GM12892 (cell line): ENCODE results near the gene TMEM100.

Experiments
- POLR2A ChIP-seq: IDR thresholded peaks from 2 replicates; pipeline ENCODE4 v1.6.1; 2011; ENCODE audit warnings: low read depth, low read length, control low read depth
- TAF1 ChIP-seq: IDR thresholded peaks from 2 replicates; pipeline ENCODE4 v1.6.1; 2011; ENCODE audit warnings: low read depth, mild to moderate bottlenecking, control low read depth, low read length, borderline replicate concordance

GRCh38 chr17:55737976-55738501 is 15.4 kb upstream of the TMEM100 start:
- no peak for TF ChIP-seq POLR2A
- TF ChIP-seq TAF1, result no peak
